GM19240 (cell line): Measurements from ENCODE around the gene CCT4.
"Not testable (repeated sequence)": the region's sequence is repeated elsewhere in the genome, so short reads cannot be mapped to it uniquely, and the experiment has no call there.

Experiments
- DNase-seq: peaks from one replicate; pipeline ENCODE4 v3.0.0; 2011; ENCODE audit warnings: low spot score; ENCODE audit not compliant: insufficient read length

CCT4 gene

DNA sequence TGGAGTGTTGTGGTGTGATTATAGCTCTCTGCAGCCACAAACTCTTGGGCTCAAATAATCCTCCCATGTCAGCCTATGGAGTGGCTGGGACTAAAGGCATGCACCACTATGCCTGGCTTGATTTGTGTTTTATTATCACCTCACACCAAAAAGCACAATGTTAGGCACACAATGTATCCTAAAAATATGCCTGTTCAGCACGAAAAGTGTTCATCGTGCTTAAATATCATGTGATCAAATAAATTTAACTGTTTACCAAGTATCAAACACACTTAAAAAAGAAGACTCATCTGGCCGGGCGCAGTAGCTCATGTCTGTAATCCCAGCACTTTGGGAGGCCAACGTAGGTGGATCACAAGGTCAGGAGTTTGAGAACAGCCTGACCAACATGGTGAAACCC, 5.6 kb downstream of the CCT4 start:
- DNase-seq, result no peak

DNA sequence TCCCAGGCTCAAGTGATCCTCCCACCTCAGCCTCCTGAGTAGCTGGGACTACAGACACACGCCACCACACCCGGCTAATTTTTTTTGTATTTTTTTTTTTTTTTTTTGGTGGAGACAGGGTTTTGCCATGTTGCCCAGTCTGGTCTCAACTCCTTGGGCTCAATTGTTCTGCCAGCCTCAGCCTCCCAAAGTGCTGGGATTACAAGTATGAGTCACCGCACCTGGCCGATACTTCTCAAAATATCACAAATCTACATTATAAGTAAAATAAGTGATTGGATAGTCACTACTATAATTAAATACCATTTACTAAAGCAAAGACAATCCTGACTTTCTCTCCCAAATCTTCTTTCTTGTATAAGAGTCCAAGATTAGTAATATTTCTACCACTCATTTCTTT, 9.1 kb downstream of the CCT4 start:
- DNase-seq, result not testable (repeated sequence)

DNA sequence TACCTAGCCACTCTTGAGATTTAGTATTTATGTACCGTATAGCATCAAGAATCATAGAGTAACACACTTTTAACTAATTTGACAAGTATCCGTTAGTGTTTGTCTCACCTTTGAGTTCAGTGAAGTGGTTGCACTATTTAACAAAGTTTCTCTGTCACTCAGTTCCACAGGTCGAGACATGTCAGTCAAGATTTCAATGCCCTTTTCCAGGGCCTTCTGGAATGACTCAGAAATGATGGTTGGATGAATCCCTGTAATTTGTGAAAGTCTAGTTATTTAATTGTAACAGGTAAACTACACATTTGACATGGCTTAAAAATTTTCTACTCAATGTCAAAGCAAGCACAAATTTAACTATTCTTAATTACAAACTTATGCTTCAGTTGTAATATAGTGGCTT, 9.7 kb downstream of the CCT4 start:
- no peak for DNase-seq

DNA sequence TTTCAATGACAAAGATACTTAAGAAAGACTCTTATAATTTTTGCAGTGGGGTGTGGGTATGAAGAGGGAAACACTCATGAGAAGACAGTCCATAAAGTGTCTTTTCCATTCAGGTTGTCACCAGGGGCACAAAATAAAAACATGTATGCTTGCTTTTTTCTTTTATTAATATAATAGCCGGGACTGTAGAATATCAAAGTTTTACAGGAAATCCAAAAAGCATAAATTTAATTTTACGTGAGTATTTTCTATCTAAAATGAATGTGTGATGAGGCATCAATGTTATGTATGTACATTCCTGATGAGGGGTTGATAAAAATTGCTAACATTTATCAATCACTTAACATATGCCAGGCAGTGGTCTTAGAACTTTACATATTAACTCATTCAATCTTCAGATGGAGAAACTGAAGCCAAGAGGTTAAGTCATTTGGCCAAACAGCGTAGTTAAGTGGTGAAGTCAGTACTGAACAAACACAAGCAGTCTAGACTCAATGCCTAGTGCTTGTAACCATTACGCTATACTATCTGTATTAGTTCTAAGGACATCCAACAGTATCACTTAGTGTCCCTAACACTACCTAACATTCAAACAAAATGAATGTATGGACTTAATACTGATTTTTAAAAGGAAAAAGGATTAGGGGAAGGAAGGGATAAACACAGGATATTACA, 10.7 kb downstream of the CCT4 start:
- no peak for DNase-seq

DNA sequence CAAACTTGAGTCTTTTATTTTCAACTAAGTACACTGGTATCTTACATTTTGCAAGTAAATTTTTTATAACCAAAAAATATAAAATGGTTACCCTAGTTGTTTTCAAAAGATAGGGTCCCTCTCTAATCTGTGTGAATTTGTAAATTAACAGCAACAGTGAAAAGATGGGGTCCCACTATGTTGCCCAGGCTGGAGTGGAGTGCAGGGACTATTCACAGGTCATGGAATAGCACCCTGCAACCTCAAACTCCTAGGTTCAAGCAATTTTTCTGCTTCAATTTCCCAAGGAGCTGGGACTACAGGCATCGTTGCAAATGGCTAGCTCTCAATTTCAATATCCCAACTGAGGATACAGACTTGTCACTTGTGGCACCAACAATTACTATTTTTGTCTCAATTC, 12.1 kb downstream of the CCT4 start:
- no peak for DNase-seq

DNA sequence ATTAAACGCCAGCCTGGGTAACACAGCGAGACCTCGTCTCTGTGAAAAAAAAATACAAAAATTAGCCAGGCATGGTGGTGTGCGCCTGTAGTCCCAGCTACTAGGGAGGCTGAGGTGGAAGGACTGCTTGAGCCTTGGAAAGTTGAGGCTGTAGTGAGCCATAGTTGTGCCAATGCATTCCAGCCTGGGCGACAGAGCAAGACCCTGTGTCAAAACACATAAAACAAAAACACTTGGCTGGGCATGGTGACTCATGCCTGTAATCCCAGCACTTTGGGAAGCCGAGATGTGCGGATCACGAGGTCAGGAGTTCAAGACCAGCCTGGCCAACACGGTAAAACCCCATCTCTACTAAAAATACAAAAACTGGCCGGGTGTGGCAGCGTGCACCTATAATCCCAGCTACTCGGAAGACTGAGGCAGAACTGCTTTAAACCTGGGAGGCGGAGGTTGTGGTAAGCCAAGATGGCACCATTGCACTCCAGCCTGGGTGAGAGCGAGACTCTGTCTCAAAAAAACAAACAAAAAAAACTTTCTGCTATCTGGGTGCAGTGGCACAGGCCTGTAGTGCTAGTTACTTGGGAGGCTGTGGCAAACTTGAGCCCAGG, 21.9 kb downstream of the CCT4 start:
- DNase-seq, result not testable (repeated sequence)

DNA sequence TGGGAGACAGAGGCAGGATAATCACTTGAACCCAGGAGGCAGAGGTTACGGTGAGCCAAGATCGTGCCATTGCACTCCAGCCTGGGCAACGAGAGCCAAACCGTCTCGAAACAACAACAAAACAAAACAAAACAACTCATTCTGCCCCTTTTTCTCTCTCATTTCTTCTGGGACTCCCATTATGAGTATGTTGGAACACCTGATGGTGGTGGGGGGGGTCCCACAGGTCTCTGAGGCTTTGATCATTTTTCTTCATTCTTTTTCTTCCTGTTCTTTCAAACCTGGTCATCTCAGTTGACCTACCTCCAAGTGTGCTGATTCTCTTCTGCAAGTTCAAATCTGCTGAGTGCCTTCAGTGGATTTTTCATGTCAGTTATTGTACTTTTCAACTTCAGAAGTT, 26.4 kb downstream of the CCT4 start:
- DNase-seq, result no peak

DNA sequence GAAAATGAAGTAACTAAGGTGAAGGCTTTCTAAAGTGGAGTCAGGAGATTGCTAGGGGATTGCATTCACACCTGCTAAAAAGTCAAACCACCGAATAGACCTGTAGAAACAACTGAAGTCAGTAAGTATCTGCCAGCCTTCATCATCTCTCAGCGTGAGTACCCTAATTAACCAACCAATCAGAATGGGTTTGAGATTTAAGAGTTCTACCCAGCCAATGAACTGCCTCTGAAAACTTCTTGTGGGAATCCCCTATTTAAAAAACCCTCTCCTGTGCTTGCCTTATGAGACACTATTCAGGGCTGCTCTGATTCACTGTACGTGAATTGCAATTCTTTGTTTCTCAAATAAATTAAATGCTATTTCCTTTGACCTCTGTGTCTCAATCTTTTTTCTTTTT, 31.2 kb downstream of the CCT4 start:
- DNase-seq, result no peak

DNA sequence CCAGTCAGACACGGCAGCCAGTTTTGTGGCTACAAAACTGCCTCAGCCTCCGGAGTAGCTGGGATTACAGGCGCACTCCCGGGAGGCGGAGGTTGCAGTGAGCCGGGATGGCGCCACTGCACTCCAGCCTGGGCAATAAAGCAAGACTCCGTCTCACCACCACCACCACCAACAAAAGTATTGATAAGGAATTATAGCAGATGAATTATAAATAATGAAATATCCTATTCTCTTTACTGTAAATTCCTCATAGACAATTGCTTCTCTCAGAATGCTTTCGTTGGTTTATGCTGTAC, 33.2 kb downstream of the CCT4 start:
- no peak for DNase-seq

DNA sequence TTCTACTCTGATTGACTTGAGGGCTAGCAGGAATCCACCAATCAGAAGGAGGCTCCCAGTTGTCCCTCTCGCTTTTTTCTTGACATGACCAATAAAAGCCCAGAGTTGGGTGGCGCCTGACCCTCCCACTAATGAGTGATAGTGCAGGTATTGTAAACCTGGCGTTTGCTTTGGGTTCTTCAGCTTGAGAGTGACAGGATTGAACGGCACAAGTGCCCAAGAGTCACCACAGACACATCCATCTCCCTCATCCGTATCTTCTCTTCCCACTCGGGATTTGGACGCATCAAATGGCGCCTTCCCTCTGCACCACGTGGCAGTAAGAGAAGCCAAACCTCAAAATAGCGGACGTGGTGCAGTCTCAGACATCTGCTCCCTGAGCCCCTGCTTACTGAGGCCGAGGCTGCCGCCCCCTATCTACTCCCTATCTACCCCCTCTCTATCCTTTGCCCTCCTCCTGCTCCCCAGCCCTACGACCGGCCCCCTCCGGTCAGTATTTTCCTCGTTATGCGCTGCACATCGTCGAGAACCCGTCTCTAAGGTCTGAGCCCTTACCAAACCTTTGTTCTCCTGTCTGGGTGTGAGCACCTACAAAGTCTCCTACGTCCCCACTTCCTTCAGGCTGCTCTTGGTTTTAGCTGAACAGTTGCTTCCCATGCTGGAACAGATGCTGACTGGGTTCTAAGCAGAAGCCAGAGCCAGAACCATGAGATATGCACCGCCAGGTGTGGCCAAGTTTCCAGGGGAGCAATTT, 33.7 kb downstream of the CCT4 start:
- DNase-seq, result peak; percentile 82

DNA sequence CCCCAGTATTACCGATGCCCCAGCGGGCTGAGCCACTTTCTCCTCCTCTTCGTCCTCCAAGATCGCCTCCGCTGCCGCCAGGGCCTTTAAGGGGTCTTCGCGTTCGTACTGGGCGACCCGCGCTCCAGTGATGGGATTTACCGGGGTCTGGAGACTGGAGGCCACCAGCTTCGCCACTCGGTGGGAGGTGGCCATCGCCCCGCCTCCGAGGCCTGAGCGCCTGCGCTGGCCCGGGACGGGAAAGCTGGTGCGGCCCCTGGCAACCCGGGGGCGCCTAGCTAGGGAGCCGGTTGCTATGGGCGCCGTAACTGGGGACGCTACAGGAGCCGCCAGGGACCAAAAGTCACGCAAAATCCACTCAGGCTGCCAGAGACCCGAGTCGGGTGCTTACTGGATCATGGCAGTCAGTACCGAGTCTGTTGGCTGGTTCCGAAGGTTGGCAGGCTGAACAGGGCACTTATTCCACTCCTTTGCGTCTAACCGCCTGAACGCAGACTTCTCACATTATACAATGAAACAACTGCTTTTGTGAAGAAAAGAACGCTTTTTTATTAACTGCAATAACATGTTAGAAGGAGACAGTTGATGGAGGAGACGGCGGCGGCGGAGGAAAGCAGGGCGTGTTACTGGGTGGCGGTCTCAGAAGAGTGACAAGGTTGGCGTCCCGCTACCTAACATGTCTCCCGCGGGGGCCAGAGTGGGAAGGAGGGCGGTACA, 34.5 kb downstream of the CCT4 start, which contains the start of gene FAM161A:
Gene FAM161A, minus strand, starts transcription at position 214 of the 717 bp plus-strand sequence. Its CDS starts 19 bp downstream, at position 195.
- DNase-seq, result peak; percentile 75

DNA sequence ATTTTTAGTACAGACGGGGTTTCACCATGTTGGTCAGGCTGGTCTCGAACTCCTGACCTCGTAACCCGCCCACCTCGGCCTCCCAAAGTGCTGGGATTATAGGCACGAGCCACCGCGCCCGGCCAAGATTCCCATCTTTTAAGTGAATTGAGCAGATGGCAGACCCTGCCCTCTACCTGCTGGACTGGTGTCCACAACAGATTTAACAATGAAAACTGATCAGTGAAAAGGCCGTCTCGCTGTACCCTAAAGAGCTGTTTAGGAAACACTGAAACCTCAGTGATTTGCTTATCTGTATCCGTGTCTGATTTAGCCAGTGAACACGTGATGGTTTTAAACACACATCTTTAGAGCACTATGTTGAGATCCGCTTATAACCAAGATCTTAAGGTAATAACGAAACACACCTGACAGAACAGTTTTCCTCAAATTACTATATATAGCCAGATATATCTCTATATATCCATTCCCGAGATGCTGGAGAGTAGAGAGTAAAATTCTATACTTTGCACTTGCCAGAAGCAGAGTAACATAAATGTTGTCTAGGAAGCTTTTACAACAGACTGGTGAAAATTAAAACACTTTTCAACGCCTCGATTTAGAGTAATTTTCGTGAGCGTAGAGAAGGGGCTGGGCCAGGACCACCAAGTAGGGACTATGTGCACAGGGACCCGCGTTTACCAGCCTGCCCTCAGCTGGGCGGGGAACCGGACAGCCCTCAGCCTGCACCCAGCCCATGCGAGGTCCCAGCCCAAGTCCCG, 35.2 kb downstream of the CCT4 start:
- peak; percentile 24 for DNase-seq

DNA sequence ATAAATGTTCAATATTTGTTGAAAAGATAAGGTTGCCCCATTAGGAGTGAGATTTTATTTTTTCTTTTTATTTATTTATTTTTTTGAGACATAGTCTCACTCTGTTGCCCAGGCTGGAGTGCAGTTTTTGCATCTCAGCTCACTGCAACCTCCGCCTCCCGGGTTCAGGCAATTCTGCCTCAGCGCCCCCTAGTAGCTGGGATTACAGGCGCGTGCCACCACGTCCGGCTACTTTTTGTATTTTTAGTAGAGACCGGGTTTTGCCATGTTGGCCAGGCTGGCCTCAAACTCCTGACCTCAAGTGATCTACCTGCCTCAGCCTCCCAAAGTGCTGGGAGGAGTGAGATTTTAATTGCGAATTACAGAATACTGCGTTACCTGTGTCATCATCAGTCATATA, 37.2 kb downstream of the CCT4 start:
- DNase-seq, result not testable (repeated sequence)

DNA sequence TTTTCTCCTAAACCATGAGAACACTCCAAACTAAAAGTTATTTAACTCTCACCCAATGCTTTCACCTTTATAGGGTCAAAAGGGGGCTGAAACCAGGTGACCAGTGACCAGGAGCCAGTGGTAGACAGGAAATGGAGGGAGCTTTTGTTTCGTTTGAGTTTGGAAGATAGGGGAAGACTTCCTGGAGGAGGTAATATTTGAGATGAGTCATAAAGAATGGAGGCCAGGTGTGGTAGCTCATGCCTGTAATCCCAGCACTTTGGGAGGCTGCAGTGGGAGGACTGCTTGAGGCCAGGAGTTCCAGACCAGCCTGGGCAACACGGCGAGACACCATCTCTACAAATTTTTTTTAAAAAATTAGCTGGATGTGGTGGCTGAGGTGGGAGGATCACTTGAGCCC, 43.1 kb downstream of the CCT4 start:
- no peak for DNase-seq

DNA sequence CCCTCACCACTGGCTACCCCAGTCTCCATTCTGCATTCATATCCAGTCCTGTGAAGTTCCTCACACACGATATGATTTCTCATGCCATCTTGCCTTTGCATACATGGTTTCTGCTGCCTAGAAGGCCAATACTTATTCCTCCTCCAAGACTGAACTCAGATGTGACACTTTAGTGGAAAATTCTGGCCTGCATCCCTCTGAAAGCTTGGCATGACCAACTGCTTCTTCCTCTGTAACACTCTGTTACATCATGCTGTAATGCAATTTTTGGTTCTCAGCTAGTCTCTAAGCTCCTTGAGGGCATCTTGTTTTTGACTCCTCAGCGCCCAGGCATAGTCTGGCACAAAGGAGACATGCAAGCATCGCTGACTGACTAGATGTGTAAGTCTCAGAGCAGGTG, 47.2 kb downstream of the CCT4 start:
- no peak for DNase-seq

DNA sequence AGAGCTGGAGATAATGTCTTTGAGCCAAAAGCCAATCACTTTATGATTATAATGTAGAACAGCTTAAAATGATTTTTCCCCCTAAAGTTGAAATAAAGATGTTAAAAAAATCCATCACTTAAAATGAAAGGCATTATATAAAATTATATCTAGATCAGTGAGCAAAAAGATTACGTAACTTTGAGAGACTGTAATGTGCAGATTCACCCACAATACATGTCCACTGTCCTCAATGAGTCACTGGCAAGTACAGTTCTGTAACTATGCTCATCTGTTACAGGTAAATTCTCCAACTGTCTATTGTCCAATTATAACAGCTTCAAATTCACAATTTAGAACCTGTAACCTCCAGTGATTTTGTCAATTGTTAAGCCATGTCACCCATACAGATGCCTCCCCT, 53.6 kb downstream of the CCT4 start:
- no peak for DNase-seq

DNA sequence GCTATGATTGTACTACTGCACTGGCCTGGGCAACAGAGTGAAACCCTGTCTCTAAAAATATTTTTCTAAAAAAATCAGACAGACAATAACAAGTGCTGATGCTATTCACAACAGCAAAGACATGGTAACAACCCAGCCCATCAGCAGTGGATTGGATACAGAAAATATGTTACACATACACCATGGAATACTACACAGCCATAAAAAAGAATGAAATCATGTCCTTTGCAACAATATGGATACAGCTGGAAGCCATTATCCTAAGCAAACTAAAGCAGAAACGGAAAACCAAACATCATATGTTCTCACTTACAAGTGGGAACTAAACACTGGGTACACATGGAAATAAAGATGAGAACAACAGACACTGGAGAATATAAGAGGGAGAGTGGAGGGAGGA, 54.5 kb downstream of the CCT4 start:
- no peak for DNase-seq

DNA sequence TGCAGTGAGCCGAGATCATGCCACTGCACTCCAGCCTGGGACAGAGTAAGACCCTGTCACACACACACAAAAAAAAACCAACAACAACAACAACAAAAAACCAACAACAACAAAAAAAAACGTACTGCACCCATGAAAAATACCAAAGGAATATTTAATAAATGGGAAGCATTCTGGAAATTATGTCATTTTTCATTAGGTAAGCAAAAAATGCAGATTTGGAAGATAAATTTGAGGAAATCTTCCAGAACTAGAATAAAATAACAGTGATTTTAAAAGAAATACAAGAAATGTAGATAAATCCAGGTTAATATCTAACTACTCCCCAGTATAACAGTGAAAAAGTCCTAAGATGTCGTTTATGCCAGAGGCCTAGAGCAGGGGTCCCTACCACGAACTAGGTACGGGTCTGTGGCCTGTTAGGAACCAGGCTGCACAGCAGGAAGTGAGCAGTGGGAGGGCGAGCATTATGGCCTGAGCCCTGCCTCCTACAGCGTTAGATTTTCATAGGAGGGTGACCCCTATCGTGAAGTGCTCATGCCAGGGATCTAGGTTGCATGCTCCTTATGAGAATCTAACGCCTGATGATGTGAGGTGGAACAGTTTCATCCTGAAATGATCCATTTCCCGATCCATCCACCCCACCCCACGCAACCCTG, 56.1 kb downstream of the CCT4 start:
- DNase-seq, result no peak

DNA sequence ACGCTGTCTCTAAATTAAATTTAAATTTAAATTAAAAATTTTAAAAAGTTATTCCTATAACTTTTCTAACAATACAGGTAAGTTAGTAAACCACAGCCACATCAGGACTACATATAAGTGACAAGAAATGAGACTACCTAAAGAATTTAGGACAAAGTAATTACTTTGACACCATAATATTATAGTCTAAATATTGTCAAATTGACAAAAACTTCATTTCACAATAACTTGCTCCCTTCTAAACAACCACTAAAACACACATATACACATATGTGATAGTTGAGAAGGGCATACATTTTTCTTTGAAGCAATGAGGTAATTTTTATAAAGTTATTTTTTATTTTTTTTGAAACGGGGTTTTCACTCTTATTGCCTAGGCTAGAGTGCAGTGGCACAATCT, 66.2 kb downstream of the CCT4 start:
- no peak for DNase-seq
